Epithelial cell of esophagus (primary cell): Measurements from ENCODE around the gene CLASRP.

Experiments
- DNase-seq: peaks from one replicate; pipeline ENCODE4 v3.0.0; 2010; ENCODE audit warnings: low read depth
- H3K4me3 ChIP-seq: 2 replicates; pipeline ENCODE4 v1.5.1; 2011; ENCODE audit warnings: mild to moderate bottlenecking, low read length, control low read depth
- CTCF ChIP-seq: IDR thresholded peaks from 2 replicates; pipeline ENCODE4 v1.5.1; 2011; ENCODE audit warnings: low read depth, mild to moderate bottlenecking, low read length, control low read depth, inconsistent platforms; ENCODE audit not compliant: insufficient read depth; ENCODE audit errors: missing control alignments

The CLASRP gene

GRCh38 chr19:45070861-45071544 lies 32.2 kb downstream of the CLASRP start:
- DNase-seq: no peak
- H3K4me3 ChIP-seq: no peak overlapping the region
- no peak for TF ChIP-seq CTCF

- no peak for DNase-seq
- no peak overlapping the region for H3K4me3 ChIP-seq
- TF ChIP-seq CTCF: no peak
Observed at GRCh38 chr19:45071545-45071938, 32.7 kb downstream of the CLASRP start.

- no peak overlapping the region for H3K4me3 ChIP-seq
- no peak for TF ChIP-seq CTCF
- DNase-seq: no peak
Observed at GRCh38 chr19:45071969-45072790, 33.3 kb downstream of the CLASRP start.

GRCh38 chr19:45074744-45075300 lies 36.0 kb downstream of the CLASRP start:
- no peak for DNase-seq
- peak overlapping the region; percentile 69 for H3K4me3 ChIP-seq
- TF ChIP-seq CTCF: no peak

- TF ChIP-seq CTCF: no peak
- peak overlapping the region; percentile 69 for H3K4me3 ChIP-seq
- DNase-seq: peak; percentile 77
Observed at GRCh38 chr19:45075301-45076028, 36.6 kb downstream of the CLASRP start.

- peak; percentile 78 for DNase-seq
- H3K4me3 ChIP-seq: peak within 1 kb of the TSS; percentile 69
- TF ChIP-seq CTCF: no peak
Observed at GRCh38 chr19:45076029-45076850, 37.4 kb downstream of the CLASRP start, which contains the start of gene ZNF296. ZNF296 (minus strand) TSS chr19:45076478; CDS start chr19:45076373, 105 bp downstream.
